Suprapubic skin (tissue), 4 donors: ENCODE measurements around the gene TNNT2.

Experiments
- EP300 ChIP-seq: sonication (generic); formaldehyde crosslinking; IDR thresholded peaks from one replicate; pipeline ENCODE4 v1.6.1; 2017; ENCODE audit warnings: antibody characterized with exemption
- POLR2A ChIP-seq, 2 donors: fragments of 450-650 bp; IDR thresholded peaks; one replicate each; pipeline ENCODE4 v1.6.1; 2017; ENCODE audit warnings: antibody characterized with exemption in 2 of 2, mild to moderate bottlenecking in 2 of 2, moderate library complexity in 2 of 2
- POLR2AphosphoS5 ChIP-seq, 3 donors: sonication (generic); formaldehyde crosslinking; IDR thresholded peaks; one replicate each; pipeline ENCODE4 v1.6.1; 2017; ENCODE audit warnings: antibody characterized with exemption in 3 of 3
- TF ChIP-seq, protein P1 (sequence below), 2 donors: fragments of 200-600 bp in 1 of 2; fragments of 450-650 bp in 1 of 2; sonication (generic) in 1 of 2; IDR thresholded peaks; one replicate each; pipeline ENCODE4 v1.5.1; 2016 to 2019; ENCODE audit warnings: antibody characterized with exemption in 2 of 2, mild to moderate bottlenecking in 1 of 2, moderate library complexity in 1 of 2

DNA sequence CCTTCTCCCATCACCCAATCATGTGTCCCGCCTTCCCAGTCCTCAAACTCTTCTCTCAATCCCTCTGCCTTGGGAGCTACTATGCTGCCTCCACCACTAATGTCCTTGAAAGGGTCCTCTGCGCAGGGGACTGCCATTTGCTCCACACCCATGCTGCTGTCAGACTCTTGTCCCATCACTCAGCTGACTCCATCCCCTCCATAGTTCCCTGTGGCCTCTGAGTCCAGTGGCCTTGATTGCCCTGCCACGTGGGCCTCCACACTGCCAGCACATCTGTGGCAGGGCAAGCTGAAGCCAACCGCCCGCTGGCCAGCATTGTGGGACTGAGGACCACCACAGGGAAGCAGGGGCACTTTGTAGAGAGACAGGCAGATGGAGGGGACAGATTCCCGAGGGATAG, 1.3 kb upstream of the TNNT2 start:
- TF ChIP-seq, protein P1, sequence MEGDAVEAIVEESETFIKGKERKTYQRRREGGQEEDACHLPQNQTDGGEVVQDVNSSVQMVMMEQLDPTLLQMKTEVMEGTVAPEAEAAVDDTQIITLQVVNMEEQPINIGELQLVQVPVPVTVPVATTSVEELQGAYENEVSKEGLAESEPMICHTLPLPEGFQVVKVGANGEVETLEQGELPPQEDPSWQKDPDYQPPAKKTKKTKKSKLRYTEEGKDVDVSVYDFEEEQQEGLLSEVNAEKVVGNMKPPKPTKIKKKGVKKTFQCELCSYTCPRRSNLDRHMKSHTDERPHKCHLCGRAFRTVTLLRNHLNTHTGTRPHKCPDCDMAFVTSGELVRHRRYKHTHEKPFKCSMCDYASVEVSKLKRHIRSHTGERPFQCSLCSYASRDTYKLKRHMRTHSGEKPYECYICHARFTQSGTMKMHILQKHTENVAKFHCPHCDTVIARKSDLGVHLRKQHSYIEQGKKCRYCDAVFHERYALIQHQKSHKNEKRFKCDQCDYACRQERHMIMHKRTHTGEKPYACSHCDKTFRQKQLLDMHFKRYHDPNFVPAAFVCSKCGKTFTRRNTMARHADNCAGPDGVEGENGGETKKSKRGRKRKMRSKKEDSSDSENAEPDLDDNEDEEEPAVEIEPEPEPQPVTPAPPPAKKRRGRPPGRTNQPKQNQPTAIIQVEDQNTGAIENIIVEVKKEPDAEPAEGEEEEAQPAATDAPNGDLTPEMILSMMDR (IDR thresholded peaks at IDR 0.05): no peak
- TF ChIP-seq POLR2A (IDR thresholded peaks at IDR 0.05) (no peak), EP300 (no peak), POLR2AphosphoS5 (IDR thresholded peaks at IDR 0.05) (no peak)
